Nephron progenitor cell (in vitro differentiated cells): Measurements from ENCODE around the gene MAGI1.

Source experiments
- DNase-seq: peaks from one replicate; pipeline ENCODE4 v3.0.0; 2021
- H3K27ac Mint-ChIP-seq: 2 replicates; pipeline ENCODE4 v1.8.0; 2021; ENCODE audit warnings: mild to moderate bottlenecking, moderate library complexity, mixed read lengths
- H3K27me3 Mint-ChIP-seq: 2 replicates; pipeline ENCODE4 v1.8.0; 2021; ENCODE audit warnings: mild to moderate bottlenecking, low read depth, mixed read lengths; ENCODE audit not compliant: poor library complexity
- H3K36me3 Mint-ChIP-seq: 2 replicates; pipeline ENCODE4 v1.8.0; 2021; ENCODE audit warnings: low read depth, mixed read lengths
- H3K4me1 Mint-ChIP-seq: 2 replicates; pipeline ENCODE4 v1.8.0; 2021; ENCODE audit warnings: mixed read lengths
- H3K4me3 Mint-ChIP-seq: 2 replicates; pipeline ENCODE4 v1.8.0; 2021; ENCODE audit warnings: mild to moderate bottlenecking, moderate library complexity, mixed read lengths
- H3K9me3 Mint-ChIP-seq: 2 replicates; pipeline ENCODE4 v1.8.0; 2021; ENCODE audit warnings: mild to moderate bottlenecking, moderate library complexity, mixed read lengths
- TF ChIP-seq, protein P1 (sequence below): fragments of 200-600 bp; sonication (generic); IDR thresholded peaks from 2 replicates; pipeline ENCODE4 v1.5.0; 2021; ENCODE audit warnings: antibody characterized with exemption

MAGI1 gene

DNA sequence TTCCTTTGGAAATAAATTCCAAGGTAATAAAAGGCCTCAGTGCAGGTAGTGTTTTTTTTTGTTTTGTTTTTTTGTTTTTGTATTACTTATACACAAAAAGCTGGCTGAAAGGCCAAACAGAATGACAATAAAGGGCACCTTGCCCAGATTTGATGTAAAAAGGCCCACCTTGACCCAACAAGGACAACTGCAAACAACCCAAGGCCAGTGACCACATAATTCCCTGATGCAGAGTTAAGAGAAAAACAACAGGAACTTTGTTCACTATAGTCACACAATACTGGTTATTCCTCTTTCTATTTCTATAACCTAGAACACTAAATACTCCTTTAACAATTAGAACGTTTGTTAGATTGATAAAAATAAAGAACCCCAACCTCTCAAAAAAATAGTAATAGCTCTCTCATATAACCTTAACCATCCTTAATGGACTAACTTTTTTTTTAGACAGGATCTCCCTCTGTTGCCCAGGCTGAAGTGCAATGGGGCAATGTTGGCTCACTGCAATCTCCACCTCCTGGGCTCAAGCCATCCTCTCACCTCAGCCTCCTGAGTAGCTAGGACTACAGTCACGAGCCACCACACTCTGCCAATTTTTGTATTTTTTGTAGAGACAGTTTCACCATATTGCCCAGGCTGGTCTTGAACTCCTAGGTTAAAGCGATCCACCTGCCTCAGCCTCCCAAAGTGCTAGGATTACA, 113.3 kb downstream of the MAGI1 start:
- Mint-ChIP-seq H3K36me3 (peaks cover 4% of the 10 kb centered on the region), H3K27me3 (peaks cover 3% of the 10 kb centered on the region), H3K27ac (no peak overlapping the region), H3K9me3 (peaks cover 5% of the 10 kb centered on the region), H3K4me3 (no peak overlapping the region), H3K4me1 (peaks cover 15% of the 10 kb centered on the region)
- TF ChIP-seq, protein P1, sequence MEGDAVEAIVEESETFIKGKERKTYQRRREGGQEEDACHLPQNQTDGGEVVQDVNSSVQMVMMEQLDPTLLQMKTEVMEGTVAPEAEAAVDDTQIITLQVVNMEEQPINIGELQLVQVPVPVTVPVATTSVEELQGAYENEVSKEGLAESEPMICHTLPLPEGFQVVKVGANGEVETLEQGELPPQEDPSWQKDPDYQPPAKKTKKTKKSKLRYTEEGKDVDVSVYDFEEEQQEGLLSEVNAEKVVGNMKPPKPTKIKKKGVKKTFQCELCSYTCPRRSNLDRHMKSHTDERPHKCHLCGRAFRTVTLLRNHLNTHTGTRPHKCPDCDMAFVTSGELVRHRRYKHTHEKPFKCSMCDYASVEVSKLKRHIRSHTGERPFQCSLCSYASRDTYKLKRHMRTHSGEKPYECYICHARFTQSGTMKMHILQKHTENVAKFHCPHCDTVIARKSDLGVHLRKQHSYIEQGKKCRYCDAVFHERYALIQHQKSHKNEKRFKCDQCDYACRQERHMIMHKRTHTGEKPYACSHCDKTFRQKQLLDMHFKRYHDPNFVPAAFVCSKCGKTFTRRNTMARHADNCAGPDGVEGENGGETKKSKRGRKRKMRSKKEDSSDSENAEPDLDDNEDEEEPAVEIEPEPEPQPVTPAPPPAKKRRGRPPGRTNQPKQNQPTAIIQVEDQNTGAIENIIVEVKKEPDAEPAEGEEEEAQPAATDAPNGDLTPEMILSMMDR, result no peak
- no peak for DNase-seq

DNA sequence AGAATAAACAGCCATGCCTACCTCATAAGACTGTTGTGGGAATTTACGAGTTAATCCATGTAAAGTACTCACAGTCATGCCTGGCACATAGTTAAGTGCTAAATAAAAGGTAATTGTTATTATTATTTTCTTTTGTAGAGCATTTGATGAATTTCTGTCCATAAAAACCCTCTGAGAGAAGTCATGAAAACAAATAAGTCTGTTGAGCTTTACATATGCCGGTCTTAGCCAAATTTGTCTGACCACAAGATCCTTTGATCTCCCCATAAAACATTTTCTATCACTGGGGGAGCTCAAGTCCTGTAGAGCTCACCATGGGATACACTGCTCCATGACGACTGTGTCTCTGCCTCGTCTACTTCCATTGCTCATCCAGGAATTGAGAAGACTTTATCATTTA, 114.0 kb downstream of the MAGI1 start:
- peaks cover 3% of the 10 kb centered on the region for H3K27me3 Mint-ChIP-seq

DNA sequence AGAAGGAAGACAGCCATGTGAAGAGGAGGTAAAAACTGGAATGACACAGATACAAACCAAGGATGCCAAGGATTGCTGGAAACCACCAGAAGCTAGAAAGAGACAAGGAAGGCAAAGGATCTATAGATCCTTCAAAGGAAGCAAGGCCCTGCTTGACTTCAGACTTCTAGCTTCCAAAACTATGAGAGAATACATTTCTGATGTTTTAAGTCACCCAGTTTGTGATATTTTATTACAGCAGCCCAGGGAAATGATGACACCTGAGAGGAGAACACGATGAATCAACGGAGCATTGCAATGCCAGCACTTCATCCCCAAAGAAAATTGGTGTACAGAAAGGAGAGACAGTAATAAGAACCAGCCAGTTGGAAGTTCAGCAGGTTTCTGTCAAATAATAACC, 116.3 kb downstream of the MAGI1 start:
- no peak for DNase-seq
- TF ChIP-seq, protein P1, result no peak
- peaks cover 18% of the 10 kb centered on the region for H3K36me3 Mint-ChIP-seq

More for the DNA sequence above, 114.0 kb downstream of the MAGI1 start:
- H3K9me3 Mint-ChIP-seq, result peaks cover 4% of the 10 kb centered on the region
- peaks cover 5% of the 10 kb centered on the region for H3K36me3 Mint-ChIP-seq
- TF ChIP-seq, protein P1, result no peak
- no peak for DNase-seq
- peak overlapping the region; percentile 36 for H3K27ac Mint-ChIP-seq
- no peak overlapping the region for H3K4me3 Mint-ChIP-seq
- peaks cover 21% of the 10 kb centered on the region for H3K4me1 Mint-ChIP-seq

DNA sequence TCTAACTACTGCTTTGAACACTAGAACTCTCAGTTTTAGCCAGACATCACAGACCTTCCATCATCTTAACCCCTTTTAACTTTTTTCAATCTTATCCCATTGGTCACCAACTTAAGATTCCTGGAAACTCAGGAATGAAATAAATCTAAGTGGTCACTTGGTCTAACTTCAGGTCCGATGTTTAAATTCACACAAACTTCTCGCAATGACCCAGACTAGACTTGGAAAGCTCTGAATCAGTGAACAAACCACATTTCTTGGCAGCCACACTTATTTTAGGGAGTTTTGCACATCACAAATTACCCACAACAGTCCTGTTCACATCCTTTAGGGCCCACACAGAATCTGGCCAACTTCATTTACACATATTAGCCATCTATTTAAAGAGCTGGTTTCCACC, 118.9 kb downstream of the MAGI1 start:
- peaks cover 38% of the 10 kb centered on the region for H3K9me3 Mint-ChIP-seq
- peaks cover 12% of the 10 kb centered on the region for H3K4me1 Mint-ChIP-seq
- TF ChIP-seq, protein P1, result no peak
- no peak overlapping the region for H3K27ac Mint-ChIP-seq
- peaks cover 30% of the 10 kb centered on the region for H3K36me3 Mint-ChIP-seq
- no peak for DNase-seq
- no peak overlapping the region for H3K4me3 Mint-ChIP-seq
- H3K27me3 Mint-ChIP-seq, result peaks cover 2% of the 10 kb centered on the region

More for the DNA sequence above, 116.3 kb downstream of the MAGI1 start:
- Mint-ChIP-seq H3K4me3 (no peak overlapping the region), H3K27ac (no peak overlapping the region), H3K4me1 (peaks cover 16% of the 10 kb centered on the region), H3K9me3 (peaks cover 24% of the 10 kb centered on the region), H3K27me3 (peaks cover 2% of the 10 kb centered on the region)

DNA sequence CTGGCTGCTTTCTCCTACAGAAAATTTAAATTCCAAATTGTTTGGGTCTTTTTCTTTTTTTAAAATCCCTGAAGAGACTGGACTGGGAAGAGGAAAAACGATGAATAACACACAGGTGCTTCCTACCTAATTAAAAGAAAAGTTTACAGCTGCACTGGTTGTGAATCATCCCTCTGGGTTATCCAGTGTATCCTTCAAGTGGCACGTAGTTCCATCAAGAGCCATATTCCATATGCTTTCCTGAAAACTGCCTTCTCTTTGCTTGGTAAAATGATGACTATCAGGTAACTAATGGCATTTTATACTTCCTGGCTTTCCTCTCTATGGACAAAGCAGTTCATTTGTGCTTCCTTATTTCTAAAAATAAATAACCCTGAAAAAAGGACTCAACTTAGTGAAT, 123.2 kb downstream of the MAGI1 start:
- peaks cover 2% of the 10 kb centered on the region for H3K27me3 Mint-ChIP-seq
- H3K4me3 Mint-ChIP-seq, result no peak overlapping the region
- peaks cover 19% of the 10 kb centered on the region for H3K4me1 Mint-ChIP-seq
- no peak overlapping the region for H3K27ac Mint-ChIP-seq
- TF ChIP-seq, protein P1, result no peak
- peaks cover 38% of the 10 kb centered on the region for H3K9me3 Mint-ChIP-seq
- H3K36me3 Mint-ChIP-seq, result peaks cover 27% of the 10 kb centered on the region
- no peak for DNase-seq
